A673 (cell line): Measurements from ENCODE around the gene GJB3. TPM values are rescaled to one million over a fixed set of nuclear protein-coding genes. Genes with fewer than 3 reads are reported as not detected.

Experiments used
- BruUV-seq: library from RNA; stranded (reverse); fragments of 400-500 nt; replicated peaks from 2 replicates; lab custom pipeline; 2021; lab: Mats Ljungman, UMichigan
- CTCF ChIA-PET: fragments of 300-600 bp; sonication (Branson Sonifier 250); formaldehyde crosslinking; loops from one replicate; lab custom pipeline; 2022; ENCODE audit warnings: antibody characterized with exemption; lab: Charles Lee
- POLR2A ChIA-PET: fragments of 300-600 bp; sonication (Branson Sonifier 250); formaldehyde crosslinking; loops from one replicate; lab custom pipeline; 2022; ENCODE audit warnings: antibody characterized with exemption; ENCODE audit not compliant: low non-redundant PET; lab: Charles Lee
- DNase-seq: peaks from one replicate; pipeline ENCODE4 v3.0.0-alpha.2; 2015; ENCODE audit warnings: low spot score
- H3K27ac ChIP-seq: fragments of 200-600 bp; sonication (generic); 2 replicates; pipeline ENCODE4 v1.5.1; 2016; ENCODE audit warnings: mixed run types, low read depth, mild to moderate bottlenecking, mixed read lengths, antibody characterized with exemption, low read length; ENCODE audit not compliant: poor library complexity, severe bottlenecking
- H3K27me3 ChIP-seq: fragments of 200-600 bp; sonication (generic); replicated peaks from 2 replicates; pipeline ENCODE4 v1.6.1; 2017; ENCODE audit warnings: mixed run types, low read depth, mild to moderate bottlenecking, mixed read lengths, antibody characterized with exemption, low read length; ENCODE audit not compliant: insufficient read depth, poor library complexity
- H3K36me3 ChIP-seq: fragments of 200-600 bp; sonication (generic); 2 replicates; pipeline ENCODE4 v1.6.1; 2016; ENCODE audit warnings: mixed run types, mild to moderate bottlenecking, mixed read lengths, antibody characterized with exemption, low read length; ENCODE audit not compliant: insufficient read depth, poor library complexity, severe bottlenecking
- H3K4me1 ChIP-seq: fragments of 200-600 bp; sonication (generic); 2 replicates; pipeline ENCODE4 v1.6.1; 2017; ENCODE audit warnings: mixed run types, mild to moderate bottlenecking, mixed read lengths, antibody characterized with exemption, low read length; ENCODE audit not compliant: insufficient read depth, poor library complexity, severe bottlenecking
- H3K4me3 ChIP-seq: fragments of 200-600 bp; sonication (generic); 2 replicates; pipeline ENCODE4 v1.5.1; 2016; ENCODE audit warnings: low read depth, mixed run types, mild to moderate bottlenecking, mixed read lengths, low read length; ENCODE audit not compliant: poor library complexity, severe bottlenecking
- H3K9me3 ChIP-seq: fragments of 200-600 bp; sonication (generic); 2 replicates; pipeline ENCODE4 v1.6.1; 2016; ENCODE audit warnings: mixed run types, low read depth, mild to moderate bottlenecking, mixed read lengths, antibody characterized with exemption, low read length; ENCODE audit not compliant: poor library complexity, severe bottlenecking
- CTCF ChIP-seq: fragments of 300-800, 200-600 bp; sonication (generic); conservative IDR thresholded peaks from 2 replicates; pipeline ENCODE4 v1.5.1; 2017; ENCODE audit warnings: low read depth, mild to moderate bottlenecking, antibody characterized with exemption, low read length, moderate library complexity, mixed read lengths
- EZH2 ChIP-seq: fragments of 200-600 bp; sonication (generic); IDR thresholded peaks from 2 replicates; pipeline ENCODE4 v1.6.1; 2017; ENCODE audit warnings: borderline replicate concordance, low read depth, mild to moderate bottlenecking, mixed read lengths, antibody characterized with exemption, low read length; ENCODE audit not compliant: poor library complexity, severe bottlenecking
- intact Hi-C: fragments of 100-400 bp; cut with micrococcal nuclease; formaldehyde crosslinking; loops from one replicate; pipeline ENCODE4 v1.10.0; 2022; ENCODE audit not compliant: unreplicated experiment
- total RNA-seq: library from RNA; stranded (reverse); gene quantifications from 2 replicates; pipeline ENCODE4 v1.2.3, GENCODE V29; 2021

GJB3 gene
- total RNA-seq, 1 experiment from 2014 or later, result not detected

- ChIA-PET CTCF (no interaction called here), POLR2A (interaction anchor here (0.6 kb wide), 1 partner anchor 10 kb away, joined by 4 read pairs; no protein-coding TSS in a partner anchor)
- TF ChIP-seq EZH2, result no peak
- no peak for TF ChIP-seq CTCF
- DNase-seq, result no peak
- intact Hi-C loops, result no loop called here
- Histone ChIP-seq H3K9me3 (no peaks in the 10 kb centered on the region), H3K27ac (no peak overlapping the region), H3K4me3 (no peak overlapping the region), H3K36me3 (no peaks in the 10 kb centered on the region), H3K27me3 (no peaks in the 10 kb centered on the region), H3K4me1 (no peaks in the 10 kb centered on the region)
- no TSS peak for BruUV-seq
Observed at GRCh38 chr1:34746101-34746500, 34.9 kb upstream of the GJB3 start.

- no TSS peak for BruUV-seq
Observed at GRCh38 chr1:34746785-34747637, 34.0 kb upstream of the GJB3 start.

GRCh38 chr1:34747638-34747941, 33.4 kb upstream of the GJB3 start:
- CTCF ChIA-PET, result no interaction called here
- DNase-seq, result no peak
- H3K9me3 ChIP-seq, result no peaks in the 10 kb centered on the region
- POLR2A ChIA-PET, result no interaction called here
- no peaks in the 10 kb centered on the region for H3K27me3 ChIP-seq
- no TSS peak for BruUV-seq
- H3K4me3 ChIP-seq, result no peak overlapping the region
- intact Hi-C loops, result no loop called here
- no peaks in the 10 kb centered on the region for H3K36me3 ChIP-seq
- H3K27ac ChIP-seq, result no peak overlapping the region
- H3K4me1 ChIP-seq, result no peaks in the 10 kb centered on the region
- TF ChIP-seq CTCF (no peak), EZH2 (no peak)

More at GRCh38 chr1:34746785-34747637, 34.0 kb upstream of the GJB3 start:
- no peak overlapping the region for H3K4me3 ChIP-seq
- no peak for DNase-seq
- intact Hi-C loops, result no loop called here
- H3K27ac ChIP-seq, result no peak overlapping the region
- H3K4me1 ChIP-seq, result no peaks in the 10 kb centered on the region
- no peaks in the 10 kb centered on the region for H3K9me3 ChIP-seq
- ChIA-PET POLR2A (no interaction called here), CTCF (no interaction called here)
- TF ChIP-seq CTCF, result no peak
- no peak for TF ChIP-seq EZH2
- no peaks in the 10 kb centered on the region for H3K36me3 ChIP-seq
- no peaks in the 10 kb centered on the region for H3K27me3 ChIP-seq
